Stimulated activated CD4-positive, alpha-beta T cell treated with anti-CD3 and anti-CD28 coated beads, Interleukin-1b, Interleukin-23, amount 100 ng/mL, for 1 hour (primary cell): ENCODE data around the gene PCCB.
"Not testable (repeated sequence)": the region's sequence is repeated elsewhere in the genome, so short reads cannot be mapped to it uniquely, and the experiment has no call there.

ENCODE experiments used
- DNase-seq, 2 donors: peaks; one replicate each; pipeline ENCODE4 v3.0.0-alpha.2; 2020; ENCODE audit warnings: low read depth in 2 of 2

The PCCB gene

GRCh38 chr3:136250059-136250902 lies at the start of gene PCCB:
TSS of gene PCCB (plus strand) at chr3:136250340. CDS start at chr3:136250376, 36 bp downstream.
- peak; percentile 81 to 83 for DNase-seq

GRCh38 chr3:136207489-136208115 lies 42.5 kb upstream of the PCCB start:
- DNase-seq = no peak

GRCh38 chr3:136209921-136210320 lies 40.2 kb upstream of the PCCB start:
- no peak for DNase-seq

GRCh38 chr3:136211547-136211946 lies 38.6 kb upstream of the PCCB start:
- no peak for DNase-seq

GRCh38 chr3:136222746-136223145 lies 27.4 kb upstream of the PCCB start:
- DNase-seq = not testable (repeated sequence)

DNA sequence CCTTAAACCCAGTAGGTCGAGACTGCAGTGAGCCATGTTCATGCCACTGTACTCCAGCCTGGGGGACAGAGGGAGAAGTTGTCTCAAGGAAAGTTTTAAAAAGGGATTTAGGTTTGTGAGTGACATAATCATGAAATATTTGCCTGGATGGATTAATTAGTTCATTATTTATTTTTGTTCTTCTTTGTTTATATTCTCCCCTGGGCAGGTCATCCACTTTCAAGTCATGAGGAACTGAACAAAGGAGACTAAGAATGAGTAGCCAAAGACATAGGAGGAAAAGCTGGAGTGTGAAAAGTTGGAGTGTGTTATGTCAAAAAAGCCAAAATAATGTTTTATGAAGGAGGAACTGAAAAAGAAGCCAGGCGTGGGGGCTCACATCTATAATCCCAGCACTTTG lies 17.7 kb upstream of the PCCB start:
- DNase-seq = no peak

DNA sequence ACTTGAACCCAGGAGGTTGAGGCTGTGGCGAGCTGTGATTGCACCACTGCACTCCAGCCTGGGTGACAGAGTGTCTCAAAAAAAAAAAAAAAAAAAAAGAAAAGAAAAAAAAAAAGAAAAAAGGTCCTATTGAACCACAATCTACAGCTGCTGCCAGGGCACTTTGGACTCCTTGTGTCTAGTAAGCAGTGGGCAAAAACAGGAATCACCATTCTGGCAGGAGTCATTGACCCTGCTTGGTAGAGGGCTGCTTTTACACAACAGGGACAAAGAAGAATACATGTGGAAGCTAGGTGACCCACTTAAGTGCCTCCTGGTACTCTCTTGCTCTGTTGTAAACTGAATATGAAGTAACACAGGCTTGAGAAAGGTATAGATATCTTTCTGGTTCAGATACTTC lies 14.6 kb upstream of the PCCB start:
- DNase-seq = no peak

- no peak for DNase-seq
Observed at GRCh38 chr3:136236109-136236508, 14.0 kb upstream of the PCCB start.

- no peak for DNase-seq
Observed at GRCh38 chr3:136237103-136237502, 13.0 kb upstream of the PCCB start.

DNA sequence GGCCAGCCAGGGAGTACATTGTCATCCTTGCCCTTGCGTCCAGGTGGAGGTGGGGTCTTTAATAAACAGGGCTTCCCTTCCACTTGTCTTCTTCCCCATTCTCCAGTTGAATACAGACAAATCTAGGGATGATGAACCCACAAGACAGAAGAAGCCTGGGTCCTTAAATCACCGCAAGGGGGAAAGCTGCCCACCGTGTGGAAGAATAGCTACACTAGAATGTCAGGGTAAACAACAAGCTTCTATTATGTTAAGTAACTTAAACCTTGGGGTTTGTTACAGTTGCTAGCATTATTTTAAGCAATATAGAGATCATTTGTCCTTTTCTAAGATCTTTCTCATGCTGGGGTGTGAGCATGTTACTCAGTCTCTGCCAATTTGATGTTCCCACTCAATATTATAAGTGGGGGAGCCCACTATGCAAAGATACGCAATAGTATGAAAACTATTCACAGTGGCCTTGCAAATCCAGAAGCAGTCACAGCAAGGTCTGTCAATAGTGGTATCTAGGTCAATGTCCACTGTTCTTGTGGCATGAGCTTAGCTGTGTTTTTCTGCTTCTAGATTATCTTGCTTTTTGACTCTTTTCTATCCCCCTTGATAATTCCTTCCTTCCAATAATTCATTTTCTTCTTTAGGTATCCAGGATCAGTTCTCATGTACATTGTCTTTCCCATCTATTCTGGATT lies 12.0 kb upstream of the PCCB start:
- DNase-seq = no peak

DNA sequence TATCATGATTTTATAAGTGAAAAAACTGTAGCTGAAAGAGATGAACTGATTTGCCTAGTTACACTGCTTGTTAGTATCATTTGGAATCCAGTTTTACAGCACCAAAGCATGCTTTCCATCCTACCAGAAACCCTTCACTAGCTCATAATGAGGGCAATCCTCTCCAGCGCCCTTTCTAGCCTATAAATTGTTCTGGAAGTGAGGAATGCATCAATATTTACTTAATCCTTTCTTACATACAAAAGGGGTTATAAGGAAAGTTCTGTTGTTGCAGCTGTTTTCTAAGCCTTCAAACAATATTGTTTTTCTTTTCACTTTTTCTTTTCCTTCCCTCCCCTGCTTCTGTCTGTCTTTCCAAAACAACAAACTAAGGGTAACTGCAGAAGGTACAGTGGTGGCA lies 11.0 kb upstream of the PCCB start:
- DNase-seq = no peak

DNA sequence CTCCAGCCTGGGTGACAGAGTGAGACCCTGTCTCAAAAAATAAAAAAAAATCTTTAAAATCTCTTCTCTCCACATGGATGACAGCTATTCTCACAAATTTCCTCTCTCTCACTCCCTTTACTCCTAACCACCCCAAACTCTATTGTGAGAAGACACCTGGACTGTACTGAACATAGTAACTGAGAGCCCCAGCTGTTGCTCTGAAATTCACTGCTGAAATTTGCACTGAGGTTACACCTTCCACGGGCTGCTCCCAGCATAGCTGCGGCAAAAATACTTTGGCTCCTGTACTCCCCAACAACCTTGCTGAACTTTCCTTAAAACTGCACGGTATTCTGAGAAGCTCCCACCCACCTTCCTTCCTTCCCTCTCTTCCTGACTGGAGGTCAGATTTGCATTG lies 4.4 kb upstream of the PCCB start:
- no peak for DNase-seq

GRCh38 chr3:136247436-136247835 lies 2.7 kb upstream of the PCCB start:
- DNase-seq = no peak

DNA sequence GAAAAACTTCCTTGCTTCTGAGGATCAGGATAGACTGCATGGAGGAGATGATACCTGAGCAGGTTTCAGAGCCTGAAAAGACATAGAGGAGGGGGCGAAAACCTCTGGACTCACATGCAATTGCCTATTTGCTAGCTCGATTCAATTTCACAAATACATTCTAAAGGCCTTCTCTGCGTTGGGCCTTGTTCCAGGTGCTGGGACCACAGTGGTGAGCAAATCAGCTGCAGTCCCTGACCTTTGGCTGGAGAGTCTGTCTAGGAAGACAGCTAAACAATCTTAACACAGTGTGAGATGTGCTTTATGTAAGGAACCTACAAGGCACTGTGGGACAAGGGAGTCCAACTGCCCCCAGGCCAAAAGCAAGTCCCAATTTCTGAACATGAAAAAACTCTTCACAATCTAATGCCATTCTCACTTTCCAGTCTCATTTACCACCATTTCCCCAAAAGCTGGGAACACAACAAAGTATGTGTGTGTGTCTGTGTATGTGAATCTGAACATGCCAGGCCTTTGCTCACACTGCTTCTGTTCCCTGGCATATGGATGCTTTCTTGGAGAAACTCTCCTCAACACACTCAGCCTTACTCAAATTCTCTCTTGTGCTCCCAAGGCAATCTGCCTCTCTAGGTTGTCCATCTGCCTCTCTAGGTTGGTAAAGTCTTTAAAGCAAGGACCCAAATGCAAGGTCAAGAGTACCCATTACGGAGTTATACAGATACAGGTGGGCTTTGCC lies 2.1 kb upstream of the PCCB start:
- no peak for DNase-seq

DNA sequence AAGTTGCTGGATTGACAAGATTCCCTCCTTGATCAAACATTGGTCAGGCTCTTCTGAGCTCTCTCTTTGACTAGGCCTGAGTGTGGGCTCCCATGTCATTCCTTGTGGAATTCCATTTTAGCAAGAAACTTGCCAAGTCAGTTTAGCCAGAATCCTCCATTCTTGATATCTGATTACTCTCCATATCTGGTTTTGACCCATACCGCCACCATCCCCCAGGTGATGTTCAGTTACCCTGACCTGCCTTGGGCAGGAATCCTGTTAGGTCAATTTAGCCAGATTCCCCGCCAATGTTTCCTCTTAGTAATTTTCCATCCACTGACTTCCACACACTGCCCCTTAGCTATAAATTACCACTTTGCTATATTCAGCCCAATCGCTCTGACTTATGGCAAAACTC lies 1.0 kb upstream of the PCCB start:
- DNase-seq = no peak

GRCh38 chr3:136249593-136249992 lies 547 bp upstream of the PCCB start:
- no peak for DNase-seq

DNA sequence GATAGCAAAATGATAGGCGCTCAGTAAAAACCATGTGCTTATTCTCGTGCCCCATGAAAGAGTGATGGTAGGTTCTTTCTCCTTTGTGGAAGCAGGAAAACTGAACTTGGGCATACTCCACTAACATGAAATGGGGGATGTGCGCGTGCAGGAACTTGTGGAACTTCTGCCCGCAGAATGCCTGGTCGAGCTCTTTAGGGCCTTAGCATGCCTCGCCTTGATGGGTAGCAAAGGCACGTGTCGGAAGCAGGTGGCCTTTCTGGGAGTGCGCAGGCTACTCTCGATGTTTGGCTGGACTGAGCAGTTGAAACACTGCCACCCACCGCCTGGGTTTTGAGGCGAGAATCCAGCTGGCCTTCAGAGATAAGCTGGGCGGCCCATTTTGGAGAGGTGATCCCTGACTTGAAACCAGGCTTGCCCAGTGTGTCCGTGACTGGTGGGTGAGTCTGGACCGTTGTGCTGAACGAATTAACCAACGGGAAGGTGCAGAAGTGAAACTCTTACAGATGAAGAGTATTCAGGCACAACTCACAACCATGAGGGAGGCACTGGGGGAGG lies 842 bp downstream of the PCCB start:
- DNase-seq = no peak

- DNase-seq = no peak
Observed at GRCh38 chr3:136251511-136251910, 1.4 kb downstream of the PCCB start.

GRCh38 chr3:136255672-136256406 lies 5.7 kb downstream of the PCCB start:
- no peak for DNase-seq

GRCh38 chr3:136258199-136258598 lies 8.1 kb downstream of the PCCB start:
- DNase-seq = no peak

DNA sequence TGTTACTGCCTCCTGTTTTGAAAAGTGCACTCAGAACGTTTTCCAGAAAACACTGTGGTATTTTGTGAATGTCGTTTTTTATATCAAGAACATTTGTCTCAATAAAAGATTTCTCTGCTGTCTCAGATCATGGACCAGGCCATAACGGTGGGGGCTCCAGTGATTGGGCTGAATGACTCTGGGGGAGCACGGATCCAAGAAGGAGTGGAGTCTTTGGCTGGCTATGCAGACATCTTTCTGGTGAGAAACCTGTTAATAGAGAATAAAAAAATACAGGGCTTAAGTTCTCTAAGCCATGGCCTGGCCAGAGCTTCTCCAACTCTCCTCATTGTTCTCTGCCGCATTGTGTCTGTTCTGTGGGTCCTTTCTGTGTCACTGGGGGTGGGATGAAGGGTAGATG lies 11.7 kb downstream of the PCCB start:
- DNase-seq = no peak
